HG03025 (cell line): ENCODE data around the gene CTBP1.

Source experiments
- ATAC-seq: cut with Tn5 transposase; IDR thresholded peaks from one replicate; pipeline ENCODE4 v1.9.1; 2021; ENCODE audit warnings: mild to moderate bottlenecking, moderate library complexity; ENCODE audit not compliant: unreplicated experiment, low FRiP score

Gene CTBP1

GRCh38 chr4:1178300-1179088, 70.4 kb downstream of the CTBP1 start:
- ATAC-seq: no peak

DNA sequence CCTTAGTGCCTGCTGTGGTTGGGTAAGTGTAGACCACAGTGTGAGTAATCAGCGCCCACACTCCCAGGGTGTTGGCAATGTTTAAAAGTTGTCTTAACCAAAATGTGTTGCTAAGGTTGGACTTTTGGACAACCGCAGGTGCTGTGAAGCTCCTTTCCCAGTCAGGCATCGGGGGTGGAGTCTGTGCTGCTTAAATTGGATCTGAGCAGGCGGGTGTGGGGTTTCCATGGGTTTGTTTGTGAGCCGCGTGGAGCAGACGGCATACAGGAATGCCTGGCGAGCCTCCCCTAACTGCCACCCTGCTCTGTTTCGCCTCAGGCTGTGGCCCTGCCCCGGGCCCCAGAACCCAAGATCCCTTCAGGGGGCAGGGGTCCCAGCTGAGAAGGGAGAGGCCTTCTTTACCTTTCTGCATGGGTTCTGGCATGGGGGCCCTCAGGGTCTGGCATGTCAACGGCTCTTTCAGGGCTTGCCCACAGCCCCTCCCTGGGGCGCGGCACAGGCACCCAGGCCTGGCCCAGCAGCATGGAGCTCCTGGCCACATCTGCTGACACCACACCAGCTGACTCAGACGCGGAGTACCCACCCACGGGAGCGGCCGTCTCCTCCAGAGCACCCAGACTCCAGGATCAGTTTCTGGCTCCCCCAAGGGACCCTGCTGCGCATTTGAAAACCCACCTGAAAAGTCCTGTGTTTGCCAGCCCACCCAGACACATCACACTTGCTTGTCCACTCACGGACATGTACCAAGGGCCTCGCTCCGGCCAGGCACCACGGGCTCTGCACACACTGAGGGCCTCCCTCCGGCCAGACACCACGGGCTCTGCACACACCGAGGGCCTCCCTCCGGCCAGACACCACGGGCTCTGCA, 71.4 kb downstream of the CTBP1 start:
- no peak for ATAC-seq

DNA sequence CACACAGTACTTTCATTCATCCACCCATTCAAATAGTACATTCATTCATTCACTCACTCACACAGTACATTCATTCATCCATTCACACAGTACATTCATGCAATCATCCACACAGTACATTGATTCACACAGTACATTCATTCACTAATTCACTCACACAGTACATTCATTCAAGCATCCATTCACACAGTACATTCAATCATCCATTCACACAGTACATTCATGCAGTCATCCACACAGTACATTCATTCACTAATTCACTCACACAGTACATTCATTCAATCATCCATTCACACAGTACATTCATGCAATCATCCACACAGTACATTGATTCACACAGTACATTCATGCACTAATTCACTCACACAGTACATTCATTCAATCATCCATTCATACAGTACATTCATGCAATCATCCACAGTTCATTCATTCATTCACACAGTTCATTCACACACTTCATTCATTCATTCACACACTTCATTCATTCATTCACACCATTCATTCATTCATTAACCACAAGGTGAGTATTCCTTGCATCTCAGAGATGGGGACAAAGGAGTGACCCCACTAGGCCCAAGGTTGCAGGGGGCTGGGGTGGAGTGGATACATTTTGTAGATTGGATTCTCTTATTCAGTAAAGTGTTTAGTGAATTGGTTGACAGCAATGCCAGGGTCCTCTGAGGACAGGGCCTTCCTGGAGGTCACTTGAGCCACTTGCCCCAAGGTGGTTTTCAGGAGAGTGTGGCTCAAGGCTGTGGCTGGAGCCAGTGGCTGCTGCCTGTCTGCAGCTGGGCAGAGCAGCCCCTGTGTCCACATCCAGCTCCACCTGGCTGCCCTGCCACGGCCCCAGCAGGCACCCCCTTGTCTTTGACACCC, 72.3 kb downstream of the CTBP1 start:
- no peak for ATAC-seq

GRCh38 chr4:1175635-1176229, 73.2 kb downstream of the CTBP1 start:
- ATAC-seq: no peak

GRCh38 chr4:1174941-1175634, 73.8 kb downstream of the CTBP1 start:
- ATAC-seq: no peak

GRCh38 chr4:1172971-1173757, 75.8 kb downstream of the CTBP1 start:
- no peak for ATAC-seq

DNA sequence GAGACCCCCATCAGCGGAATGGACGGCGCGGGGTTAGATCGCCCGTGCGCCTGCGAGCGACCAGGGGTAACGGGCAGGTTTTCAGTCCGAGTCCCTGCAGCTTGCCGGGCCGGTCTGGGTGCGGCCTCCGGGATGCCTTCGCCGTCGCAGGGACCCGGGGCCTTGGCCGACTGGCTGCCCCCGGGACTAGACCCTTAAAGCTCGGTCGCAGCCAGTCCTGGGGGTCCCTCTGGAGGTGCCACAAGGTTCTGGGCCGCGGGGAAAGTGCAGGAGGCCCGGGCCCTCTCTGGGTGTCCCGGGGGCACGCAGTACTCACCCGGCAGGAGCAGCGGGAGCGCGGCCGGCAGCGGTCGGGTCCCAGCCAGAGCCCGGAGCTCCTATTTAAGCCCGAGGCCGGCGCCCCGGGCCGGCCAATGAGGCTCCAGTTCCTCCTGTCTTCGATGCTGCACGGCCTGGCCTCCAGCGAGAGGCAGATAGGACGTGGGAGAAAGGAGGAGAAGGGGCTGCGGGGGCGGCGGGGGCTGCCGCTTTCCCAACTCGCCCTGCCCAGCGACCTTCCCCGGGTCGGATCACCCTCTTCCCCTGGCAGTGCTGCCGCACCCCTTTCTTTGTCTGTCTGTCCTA, 76.6 kb downstream of the CTBP1 start, which contains the start of gene SPON2:
Gene SPON2 (minus strand): TSS at position 356 of the 624 bp plus-strand sequence.
- ATAC-seq: no peak

- no peak for ATAC-seq
These were observed 77.4 kb downstream of the CTBP1 start for GRCh38 chr4:1171311-1172227.

GRCh38 chr4:1170976-1171310, 78.0 kb downstream of the CTBP1 start:
- no peak for ATAC-seq

DNA sequence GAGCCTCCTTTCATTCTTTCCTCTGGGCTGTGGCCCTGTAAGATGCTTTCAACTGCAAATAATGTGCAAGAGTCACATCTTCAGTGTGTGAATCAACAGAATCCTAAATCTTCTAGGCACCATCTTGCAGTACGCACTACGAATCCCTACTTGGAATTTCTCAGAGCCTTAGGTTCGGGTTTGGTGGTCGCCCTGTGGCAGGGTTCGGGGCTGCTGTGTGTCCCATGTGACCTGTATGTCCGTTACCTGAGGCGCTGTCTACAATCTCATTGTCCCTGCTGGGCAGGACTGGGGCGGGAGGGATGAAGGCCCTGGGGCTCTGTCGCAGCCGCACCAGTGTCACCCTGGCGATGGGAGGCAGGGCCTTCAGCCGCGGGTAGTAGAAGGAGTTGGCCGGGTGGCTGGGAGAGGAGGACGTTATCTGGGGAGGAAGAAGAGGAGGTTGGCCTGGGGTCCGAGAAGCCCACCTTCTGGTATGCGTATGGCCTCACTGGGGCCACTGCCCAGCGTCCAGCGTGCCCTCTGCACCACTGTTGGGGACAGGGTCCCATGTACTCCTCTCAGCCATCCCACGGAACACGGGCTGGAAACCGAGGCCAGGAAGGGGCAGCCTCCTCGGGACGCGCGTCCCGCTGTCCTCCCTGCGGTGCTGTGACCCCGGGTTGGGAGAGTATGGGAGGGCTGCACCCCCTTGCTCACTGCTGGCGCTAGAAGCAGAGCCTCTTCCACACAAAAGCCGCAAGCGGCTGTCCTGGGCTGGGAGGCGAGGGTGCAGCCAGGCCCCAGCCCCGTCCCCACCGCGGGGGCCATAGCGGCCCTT, 78.6 kb downstream of the CTBP1 start:
- no peak for ATAC-seq

DNA sequence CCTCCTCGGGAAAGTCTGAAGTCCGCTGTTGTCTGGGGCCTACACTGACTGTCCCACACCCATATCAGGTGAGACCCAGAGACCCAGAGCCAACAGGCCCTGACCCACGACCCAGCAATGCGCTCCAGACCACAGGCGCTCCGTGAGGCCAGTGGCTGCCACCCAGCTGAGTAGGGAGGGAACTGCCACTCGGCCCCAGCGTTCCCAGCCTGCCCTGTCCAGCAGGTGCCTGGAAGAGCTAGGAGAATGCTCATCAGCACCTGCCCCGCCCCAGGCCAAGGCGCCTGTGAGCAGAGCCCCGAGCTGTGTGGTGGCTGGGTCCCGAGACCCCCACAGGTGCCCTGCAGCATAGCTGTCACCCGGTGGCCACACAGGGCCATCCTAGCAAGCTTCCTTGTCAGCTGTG, 79.2 kb downstream of the CTBP1 start:
- no peak for ATAC-seq

GRCh38 chr4:1169171-1169671, 79.7 kb downstream of the CTBP1 start:
- ATAC-seq: no peak

- ATAC-seq: no peak
These were observed 80.5 kb downstream of the CTBP1 start for GRCh38 chr4:1168191-1169101.

DNA sequence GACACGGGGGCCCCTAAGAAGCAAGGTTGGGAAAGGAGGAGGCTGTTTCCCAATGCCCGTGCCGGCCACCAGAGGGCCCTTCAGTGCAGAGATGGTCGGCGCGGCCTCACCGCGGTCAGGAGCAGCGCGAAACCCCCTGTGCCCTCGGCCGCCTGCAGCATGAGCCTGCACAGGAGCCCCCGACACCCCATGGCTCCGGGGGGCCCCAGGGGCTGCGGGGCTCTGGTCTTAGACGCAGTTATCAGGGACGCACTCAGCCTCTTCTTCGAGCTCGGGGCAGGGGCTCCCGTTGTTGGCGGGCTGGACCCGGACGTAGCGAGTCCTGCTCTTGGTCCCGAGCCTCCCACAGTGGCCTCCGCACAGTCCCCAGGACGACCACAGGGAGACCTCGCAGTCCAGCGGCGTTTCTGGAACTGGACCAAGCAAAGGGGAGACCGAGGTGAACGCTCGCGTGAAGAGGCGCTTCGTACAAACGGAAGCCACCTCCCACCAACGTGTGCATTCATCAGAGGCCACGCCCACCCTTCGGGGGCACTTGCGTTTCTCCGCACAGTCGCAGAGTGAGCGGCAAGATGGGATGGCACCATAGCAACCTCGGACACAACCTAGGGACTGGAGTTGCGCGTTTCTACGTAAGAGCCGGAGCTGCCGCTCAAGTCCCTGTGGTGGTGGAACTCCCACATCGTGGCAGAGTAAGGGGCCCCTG, 81.5 kb downstream of the CTBP1 start:
- peak; percentile 79 for ATAC-seq
